M059J (cell line): ENCODE measurements around the gene CHID1. TPM values are rescaled to one million over a fixed set of nuclear protein-coding genes. Genes with fewer than 3 reads are reported as not detected.

Experiments
- DNase-seq: peaks from one replicate; pipeline ENCODE4 v3.0.0-alpha.2; 2012; ENCODE audit warnings: low read depth
- total RNA-seq: library from RNA; depleted of rRNA; stranded (reverse); fragments of >200 nt; shearing (Covaris generic); gene quantifications from 2 replicates; pipeline ENCODE4 v1.2.3, GENCODE V29; 2014

The CHID1 gene
- total RNA-seq, 1 experiment from 2014 or later = 92.6 TPM

GRCh38 chr11:933142-933851 is 22.7 kb upstream of the CHID1 start:
- DNase-seq = no peak

DNA sequence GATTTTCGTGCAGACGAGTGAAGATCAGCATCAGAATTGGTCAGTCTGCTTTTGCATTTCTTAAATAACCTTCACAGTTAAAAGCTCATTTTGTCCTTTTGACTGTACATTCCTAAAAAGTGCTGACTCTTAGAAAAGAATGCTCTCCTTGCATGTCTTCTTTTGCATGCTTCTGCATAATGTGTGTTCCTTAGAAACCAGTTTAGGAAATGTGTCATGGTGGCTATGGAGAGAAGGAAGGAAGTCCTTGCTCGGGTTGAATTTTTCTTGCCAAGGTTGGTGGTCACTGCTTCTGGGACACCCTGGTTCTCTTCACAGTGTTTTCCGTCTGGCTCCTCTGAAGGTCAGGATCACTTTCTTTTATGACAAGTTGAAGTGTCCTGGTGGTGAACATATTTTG is 21.8 kb upstream of the CHID1 start:
- DNase-seq = no peak

DNA sequence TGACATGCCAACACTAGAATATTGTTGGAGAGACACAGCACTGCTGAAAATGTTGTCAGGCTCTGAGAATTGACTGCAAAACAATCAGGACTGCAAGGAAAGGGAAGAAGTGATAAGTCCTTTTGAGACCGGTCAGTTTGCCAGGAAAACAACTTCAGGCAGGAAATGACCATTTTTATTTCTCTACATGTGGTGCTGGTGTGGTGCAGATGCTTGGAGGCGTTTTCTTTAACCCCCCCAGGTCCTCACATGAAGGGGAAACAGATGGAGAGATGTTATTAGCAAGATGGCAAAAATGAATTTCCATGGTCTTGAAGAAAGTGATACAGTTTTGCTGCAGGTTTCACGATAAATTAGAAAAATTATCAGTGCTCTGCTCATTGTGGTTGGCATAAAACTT is 20.8 kb upstream of the CHID1 start:
- DNase-seq = no peak

- no peak for DNase-seq
These were observed 18.8 kb upstream of the CHID1 start for GRCh38 chr11:929405-929804.

DNA sequence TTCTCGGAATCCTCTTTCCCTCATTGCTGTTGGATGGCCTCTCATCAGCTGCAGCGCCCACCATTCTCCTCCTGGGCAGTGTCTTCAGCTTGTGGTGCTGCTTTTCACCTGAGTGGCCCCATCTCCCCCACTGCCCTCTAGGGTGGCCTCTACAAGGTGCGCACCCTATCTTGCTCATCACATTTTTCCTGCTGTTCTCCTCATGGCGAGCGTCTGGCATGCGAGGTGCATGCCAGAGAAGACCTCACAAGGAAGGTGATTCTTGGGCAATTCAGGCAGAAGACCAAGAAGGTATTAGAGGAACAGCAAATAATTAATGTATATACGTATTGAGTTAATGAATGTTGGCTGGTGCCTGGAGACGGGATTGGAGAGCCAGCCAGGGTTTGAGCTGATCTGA is 18.2 kb upstream of the CHID1 start:
- no peak for DNase-seq

DNA sequence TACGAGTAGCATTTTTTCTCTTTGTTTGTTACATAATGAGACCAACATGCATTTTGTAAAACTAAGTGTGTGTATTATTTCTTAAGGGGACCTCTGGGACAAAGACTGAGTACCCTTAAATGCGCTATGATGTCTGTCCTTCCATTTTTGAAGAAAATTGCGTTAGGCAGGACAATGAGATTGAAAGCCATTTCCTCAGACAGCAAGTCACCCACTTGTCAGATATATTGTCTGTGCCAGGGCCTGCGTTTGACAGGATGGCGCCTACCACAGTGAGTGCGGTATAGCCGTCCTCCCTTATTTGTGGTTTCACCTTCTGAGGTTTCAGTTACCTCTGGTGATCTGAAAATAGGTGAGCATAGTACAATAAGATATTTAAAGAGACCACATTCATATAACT is 17.3 kb upstream of the CHID1 start:
- DNase-seq = no peak

- DNase-seq = peak; percentile 86
These were observed 15.8 kb upstream of the CHID1 start for GRCh38 chr11:926341-926916.

- peak; percentile 83 for DNase-seq
These were observed 15.1 kb upstream of the CHID1 start, which contains the start of gene AP2A2 for GRCh38 chr11:925496-926301. Gene AP2A2, plus strand, starts transcription at chr11:925870. Its CDS starts 152 bp downstream, at chr11:926022.

GRCh38 chr11:925158-925495 is 14.5 kb upstream of the CHID1 start:
- DNase-seq = no peak

GRCh38 chr11:924406-925157 is 14.0 kb upstream of the CHID1 start:
- no peak for DNase-seq

DNA sequence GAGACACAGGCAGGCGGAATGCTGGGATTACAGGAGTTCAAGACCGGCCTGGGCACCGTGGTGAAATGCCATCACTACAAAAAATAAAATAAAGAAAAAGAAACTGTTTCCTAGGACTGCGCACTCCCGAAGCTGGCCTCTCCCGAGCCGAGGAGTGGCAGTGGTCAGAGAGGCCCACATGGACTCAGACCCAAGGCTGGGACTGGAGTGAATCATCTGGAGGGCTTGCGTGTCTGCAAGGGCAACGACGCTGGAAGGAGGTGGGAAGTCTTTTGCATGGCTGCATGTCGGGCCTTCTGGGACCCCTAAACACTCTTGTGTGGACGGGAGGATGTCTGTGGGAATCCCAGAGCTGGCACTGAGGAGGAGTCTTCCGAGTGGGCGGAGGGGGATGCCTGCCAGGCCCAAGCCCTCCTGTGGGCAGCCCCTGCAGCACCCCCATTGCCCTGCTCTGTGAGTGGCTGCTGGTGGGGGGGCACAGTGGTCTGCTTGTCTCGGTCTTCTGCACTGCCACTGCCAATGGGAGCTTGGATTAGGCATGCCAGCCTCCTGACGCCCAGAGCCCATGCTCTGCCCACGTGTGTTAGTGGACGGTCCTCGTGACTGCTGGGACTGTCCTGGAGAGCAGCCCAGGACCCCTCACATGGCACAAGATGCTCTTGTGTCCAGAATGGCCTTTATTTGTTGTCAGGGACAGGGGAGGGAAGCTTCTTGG is 13.2 kb upstream of the CHID1 start:
- DNase-seq = no peak

DNA sequence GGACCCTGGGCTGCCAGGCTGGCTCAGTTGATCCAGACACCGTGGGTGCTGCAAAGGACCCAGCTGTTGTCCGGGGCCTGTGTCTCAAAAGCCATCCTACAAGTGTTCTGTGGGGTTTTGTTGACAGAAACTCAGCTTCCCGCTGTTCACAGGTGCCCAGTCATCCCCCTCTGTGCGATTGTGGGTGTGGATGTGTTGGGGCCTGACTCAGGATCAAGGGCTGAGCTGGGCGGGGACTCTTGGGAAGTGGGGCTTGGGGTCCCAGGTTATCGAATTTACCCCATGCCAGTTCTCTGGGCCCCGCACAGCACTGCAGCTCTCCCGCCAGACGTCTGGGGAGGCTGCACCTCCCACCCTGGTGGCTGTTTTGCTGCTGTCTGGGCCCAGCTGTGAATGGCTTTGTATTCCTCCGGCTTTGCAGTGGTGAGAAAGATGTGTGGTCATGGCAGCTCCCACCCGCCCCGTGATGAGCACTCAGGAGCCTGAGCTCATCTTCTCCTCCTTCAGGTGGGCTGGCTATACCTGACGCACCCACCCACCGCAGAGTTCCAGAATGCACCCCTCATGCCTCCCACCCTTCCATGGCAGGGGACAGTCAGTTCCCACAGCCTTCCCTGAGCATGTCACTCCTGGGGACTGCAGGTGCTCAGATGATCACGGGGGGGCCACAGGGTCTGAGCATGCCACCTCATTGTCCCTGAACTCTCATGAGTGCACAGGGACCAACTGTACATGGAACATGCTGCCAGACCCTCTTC is 11.5 kb upstream of the CHID1 start:
- no peak for DNase-seq

GRCh38 chr11:917426-917825 is 6.8 kb upstream of the CHID1 start:
- no peak for DNase-seq

DNA sequence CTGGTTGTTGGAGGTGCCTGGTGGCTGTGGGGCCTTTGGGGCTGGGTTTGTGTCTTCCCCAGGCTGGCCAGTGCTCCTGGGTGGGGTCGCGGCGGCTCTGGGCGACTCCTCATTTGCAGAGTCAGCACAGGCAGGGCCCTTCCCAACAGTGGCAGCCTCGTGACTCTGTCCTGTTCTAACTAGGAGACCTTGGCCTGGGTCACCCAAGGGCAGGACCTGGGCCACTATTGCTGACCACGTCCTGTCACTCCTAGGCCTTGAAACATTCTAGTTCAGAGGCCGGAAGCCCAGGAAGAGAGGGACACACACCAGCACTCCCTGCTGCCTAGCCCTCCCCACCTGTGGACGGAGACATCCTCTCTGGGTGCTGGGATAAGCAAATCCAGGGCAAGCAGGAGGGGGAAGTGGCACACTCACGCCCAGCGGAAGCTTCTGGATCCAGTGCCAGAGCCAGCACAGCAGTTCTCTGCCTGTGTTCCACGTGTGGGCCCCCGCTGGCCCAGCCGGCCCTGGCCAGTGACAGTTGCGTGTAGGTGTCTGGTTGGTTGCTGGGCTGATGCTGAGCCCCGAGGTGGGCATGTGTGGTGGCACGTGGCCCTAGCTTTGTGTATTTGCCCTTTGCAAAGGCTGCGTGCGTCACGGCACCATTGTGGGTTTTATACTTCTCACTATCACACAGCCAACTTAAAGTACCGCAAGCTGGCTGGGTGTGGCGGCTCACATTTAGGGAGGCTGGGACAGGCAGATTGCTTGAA is 4.3 kb upstream of the CHID1 start:
- DNase-seq = no peak

DNA sequence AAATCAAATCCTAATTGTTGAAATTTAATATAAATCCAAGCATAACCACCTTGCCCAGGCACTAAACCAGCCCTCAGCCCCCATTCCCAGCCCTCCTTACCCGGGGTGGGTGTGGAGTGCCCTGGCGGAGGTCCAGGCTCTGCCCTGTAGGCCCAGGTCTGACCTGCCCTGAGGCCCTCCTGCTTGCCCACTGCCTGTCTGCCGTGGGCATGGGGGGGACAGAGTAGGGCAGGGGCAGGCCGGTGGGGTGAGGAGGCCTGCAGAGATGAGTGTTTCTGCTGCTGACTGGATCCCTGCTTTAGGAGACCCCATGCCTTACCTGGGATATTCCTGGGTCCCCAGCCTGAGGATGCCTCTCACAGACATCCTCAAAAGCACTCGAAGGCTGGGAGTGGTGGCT is 3.6 kb upstream of the CHID1 start:
- DNase-seq = no peak

DNA sequence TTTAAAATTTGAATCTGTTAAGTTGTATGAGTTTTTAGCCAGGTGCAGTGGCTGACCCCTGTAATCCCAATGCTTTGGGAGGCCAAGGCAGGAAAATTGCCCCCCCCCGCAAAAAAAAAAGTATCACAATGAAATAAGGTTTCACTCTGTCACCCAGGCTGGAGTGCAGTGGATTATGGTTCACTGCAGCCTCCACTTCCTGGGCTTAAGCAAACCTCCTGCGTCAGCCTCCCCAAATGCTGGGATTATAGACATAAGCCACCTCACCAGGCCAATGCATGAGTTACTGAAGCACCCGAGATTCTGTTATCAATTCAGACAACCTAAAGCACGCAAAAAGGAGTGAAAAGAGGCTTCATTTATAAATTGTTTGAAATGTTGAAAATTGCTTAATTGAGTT is 2.4 kb upstream of the CHID1 start:
- no peak for DNase-seq

- DNase-seq = no peak
These were observed 1.7 kb upstream of the CHID1 start for GRCh38 chr11:912266-912665.

GRCh38 chr11:911890-912219 is 1.2 kb upstream of the CHID1 start:
- DNase-seq = no peak

DNA sequence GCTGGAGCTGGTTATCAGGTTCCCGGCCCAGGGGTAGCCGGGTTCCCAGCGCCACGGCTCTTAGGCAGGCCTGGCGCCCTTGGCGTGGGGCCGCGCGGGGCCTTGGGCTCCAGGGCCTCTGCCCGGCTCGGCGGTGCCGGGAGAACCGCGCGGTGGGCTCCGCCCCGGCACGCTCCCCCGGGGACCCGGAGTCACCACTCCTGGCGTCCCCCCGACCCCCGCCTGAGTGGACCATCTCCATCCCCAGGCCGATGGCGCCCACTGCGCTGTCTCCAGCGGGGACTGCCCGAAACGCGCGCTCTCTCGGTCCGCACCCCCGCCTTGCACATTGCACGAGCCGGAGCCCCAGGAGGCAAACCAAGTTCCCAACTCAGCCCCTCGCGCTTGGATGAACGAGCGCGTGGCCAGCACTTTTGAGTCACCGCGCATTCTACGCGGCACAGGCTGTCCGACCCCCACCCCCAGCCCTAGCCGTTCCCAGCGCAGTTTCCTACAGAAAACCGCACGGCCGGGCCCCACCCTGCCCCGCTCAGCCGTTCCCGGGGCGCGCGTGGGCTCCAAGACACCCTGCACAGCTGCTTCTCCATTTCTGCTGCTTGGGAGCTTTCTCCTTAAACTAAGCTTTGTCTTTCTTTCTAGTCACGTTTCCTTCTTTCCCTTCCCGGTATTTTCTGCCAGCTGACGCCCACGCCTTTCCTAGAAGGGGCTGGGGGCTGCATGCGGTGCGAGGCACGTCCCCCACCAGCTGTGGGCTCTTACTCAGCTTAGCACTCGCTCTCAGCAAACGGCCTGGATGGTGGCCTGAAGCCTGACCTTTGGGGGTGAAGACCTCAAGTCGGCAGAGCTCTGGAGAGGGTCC is 650 bp upstream of the CHID1 start:
- peak; percentile 75 for DNase-seq
